Coronary artery (tissue), 2 donors: Measurements from ENCODE around the gene SAMD11.

Experiments
- DNase-seq: peaks from one replicate; pipeline ENCODE4 v3.0.0-alpha.2; 2017; ENCODE audit warnings: low spot score
- H3K27ac ChIP-seq, 2 donors: fragments of 200-600 bp; sonication (generic); one replicate each; pipeline ENCODE4 v1.5.1; 2016 to 2019
- H3K4me3 ChIP-seq: fragments of 200-600 bp; sonication (generic); 2 replicates; pipeline ENCODE4 v1.5.1; 2016; ENCODE audit warnings: mild to moderate bottlenecking, moderate library complexity
- CTCF ChIP-seq: fragments of 200-600 bp; sonication (generic); IDR thresholded peaks from one replicate; pipeline ENCODE4 v1.5.1; 2019; ENCODE audit warnings: antibody characterized with exemption

Gene SAMD11

GRCh38 chr1:903721-904271 is 19.9 kb upstream of the SAMD11 start:
- Histone ChIP-seq H3K27ac (no peak overlapping the region), H3K4me3 (peak overlapping the region; percentile 67)
- peak; percentile 75 for DNase-seq
- no peak for TF ChIP-seq CTCF

- H3K27ac ChIP-seq: peak overlapping the region in 1 of 2 donors; percentile 55
- peak; percentile 84 for DNase-seq
- H3K4me3 ChIP-seq: peak overlapping the region; percentile 67
- TF ChIP-seq CTCF: peak; percentile 95
Observed at GRCh38 chr1:904310-904950, 19.3 kb upstream of the SAMD11 start.

GRCh38 chr1:905071-905749 is 18.5 kb upstream of the SAMD11 start:
- H3K4me3 ChIP-seq: peak overlapping the region; percentile 67
- no peak for TF ChIP-seq CTCF
- DNase-seq: peak; percentile 82
- H3K27ac ChIP-seq: peak overlapping the region in 1 of 2 donors; percentile 55

- Histone ChIP-seq H3K4me3 (peak overlapping the region; percentile 67), H3K27ac (peak overlapping the region in 1 of 2 donors; percentile 42)
- DNase-seq: peak; percentile 72
- TF ChIP-seq CTCF: no peak
Observed at GRCh38 chr1:905811-906599, 17.7 kb upstream of the SAMD11 start.

GRCh38 chr1:906600-907420 is 16.9 kb upstream of the SAMD11 start:
- H3K4me3 ChIP-seq: peak overlapping the region; percentile 25

More at GRCh38 chr1:906600-907420, 16.9 kb upstream of the SAMD11 start:
- peak; percentile 71 for DNase-seq
- no peak for TF ChIP-seq CTCF
- H3K27ac ChIP-seq: peak overlapping the region in 1 of 2 donors; percentile 42
